Activated naive CD8-positive, alpha-beta T cell treated with anti-CD3 and anti-CD28 coated beads for 36 hours (primary cell): Measurements from ENCODE around the gene SLC51B. TPM values are rescaled to one million over a fixed set of nuclear protein-coding genes. Genes with fewer than 3 reads are reported as not detected.
"Not testable (repeated sequence)": the region's sequence is repeated elsewhere in the genome, so short reads cannot be mapped to it uniquely, and the experiment has no call there.

Source experiments
- DNase-seq: peaks from one replicate; pipeline ENCODE4 v3.0.0; 2021
- H3K27ac Mint-ChIP-seq: one replicate; pipeline ENCODE4 v1.8.0; 2022; ENCODE audit warnings: mild to moderate bottlenecking, moderate library complexity, mixed read lengths
- H3K27me3 Mint-ChIP-seq: one replicate; pipeline ENCODE4 v1.8.0; 2022; ENCODE audit warnings: mild to moderate bottlenecking, mixed read lengths
- H3K36me3 Mint-ChIP-seq: one replicate; pipeline ENCODE4 v1.8.0; 2021; ENCODE audit warnings: mild to moderate bottlenecking, mixed read lengths
- H3K4me1 Mint-ChIP-seq: one replicate; pipeline ENCODE4 v1.8.0; 2021; ENCODE audit warnings: mixed read lengths
- H3K4me3 Mint-ChIP-seq: one replicate; pipeline ENCODE4 v1.8.0; 2022; ENCODE audit warnings: mild to moderate bottlenecking, moderate library complexity, mixed read lengths
- H3K9me3 Mint-ChIP-seq: one replicate; pipeline ENCODE4 v1.8.0; 2022; ENCODE audit warnings: mixed read lengths
- total RNA-seq, 2 experiments: library from RNA; stranded (reverse); gene quantifications; one replicate each; pipeline ENCODE4 v1.2.3, GENCODE V29; 2021

The SLC51B gene
- total RNA-seq, 2 experiments from 2014 or later, result not detected

DNA sequence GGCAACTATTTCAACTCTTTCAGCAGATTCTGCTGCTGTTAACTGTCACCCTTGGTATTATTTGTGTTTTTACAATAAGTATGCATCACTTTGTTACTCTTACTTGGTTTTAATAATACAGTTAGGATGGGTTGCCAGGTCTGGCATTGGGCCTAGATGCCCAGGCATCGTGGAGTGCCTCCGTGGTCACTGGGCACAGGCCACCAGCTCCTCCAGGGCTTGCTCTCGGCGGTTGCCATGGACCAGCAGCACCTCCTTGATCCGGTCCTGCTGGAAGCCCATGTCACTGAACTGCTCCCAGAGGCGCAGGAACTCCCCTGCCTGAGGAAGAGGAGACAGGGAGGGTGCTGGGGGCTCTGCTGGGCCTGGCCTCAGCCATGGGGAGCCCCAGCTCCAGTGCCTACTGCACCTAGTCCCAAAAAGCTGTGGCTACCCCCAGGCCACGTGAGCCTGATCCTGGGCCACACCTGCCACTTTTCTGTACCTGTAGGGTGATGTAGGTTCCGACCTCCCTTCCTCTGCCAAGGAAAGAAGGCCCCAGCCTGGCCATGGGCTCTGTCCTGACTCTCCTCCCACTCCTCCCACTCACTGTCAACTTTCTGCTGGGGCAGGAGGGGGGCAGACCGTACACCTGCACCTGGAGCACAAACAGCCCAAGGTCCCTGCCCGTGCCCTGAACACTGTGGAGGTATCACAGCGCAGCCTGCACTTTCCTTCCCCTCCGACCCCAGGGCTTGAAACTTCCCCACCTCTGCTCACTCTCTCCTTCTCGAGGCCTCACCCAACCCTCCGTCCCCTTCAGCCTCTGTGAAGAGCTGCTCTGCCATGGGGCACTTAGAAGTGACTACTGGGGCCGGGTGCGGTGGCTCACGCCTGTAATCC is 48.0 kb downstream of the SLC51B start:
- no peaks in the 10 kb centered on the region for H3K36me3 Mint-ChIP-seq
- H3K27me3 Mint-ChIP-seq, result no peaks in the 10 kb centered on the region
- no peaks in the 10 kb centered on the region for H3K9me3 Mint-ChIP-seq
- no peak for DNase-seq
- no peaks in the 10 kb centered on the region for H3K4me1 Mint-ChIP-seq
- no peak overlapping the region for H3K27ac Mint-ChIP-seq
- H3K4me3 Mint-ChIP-seq, result no peak overlapping the region

DNA sequence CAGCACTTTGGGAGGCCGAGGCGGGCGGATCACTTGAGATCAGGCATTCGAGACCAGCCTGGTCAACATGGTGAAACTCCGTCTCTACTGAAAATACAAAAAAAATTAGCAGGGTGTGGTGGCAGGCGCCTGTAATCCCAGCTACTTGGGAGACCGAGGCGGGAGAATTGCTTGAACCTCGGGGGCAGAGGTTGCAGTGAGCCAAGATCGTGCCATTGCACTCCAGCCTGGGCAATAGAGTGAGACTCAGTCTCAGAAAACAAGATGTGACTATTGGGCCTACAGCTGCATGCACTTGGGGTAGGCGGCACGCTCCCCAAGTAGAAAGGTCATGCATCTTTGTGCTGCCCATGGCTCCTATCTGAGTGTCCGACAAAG is 48.6 kb downstream of the SLC51B start:
- H3K36me3 Mint-ChIP-seq, H3K9me3 Mint-ChIP-seq, H3K4me1 Mint-ChIP-seq, H3K27me3 Mint-ChIP-seq, H3K27ac Mint-ChIP-seq, H3K4me3 Mint-ChIP-seq, DNase-seq: not testable (repeated sequence)

DNA sequence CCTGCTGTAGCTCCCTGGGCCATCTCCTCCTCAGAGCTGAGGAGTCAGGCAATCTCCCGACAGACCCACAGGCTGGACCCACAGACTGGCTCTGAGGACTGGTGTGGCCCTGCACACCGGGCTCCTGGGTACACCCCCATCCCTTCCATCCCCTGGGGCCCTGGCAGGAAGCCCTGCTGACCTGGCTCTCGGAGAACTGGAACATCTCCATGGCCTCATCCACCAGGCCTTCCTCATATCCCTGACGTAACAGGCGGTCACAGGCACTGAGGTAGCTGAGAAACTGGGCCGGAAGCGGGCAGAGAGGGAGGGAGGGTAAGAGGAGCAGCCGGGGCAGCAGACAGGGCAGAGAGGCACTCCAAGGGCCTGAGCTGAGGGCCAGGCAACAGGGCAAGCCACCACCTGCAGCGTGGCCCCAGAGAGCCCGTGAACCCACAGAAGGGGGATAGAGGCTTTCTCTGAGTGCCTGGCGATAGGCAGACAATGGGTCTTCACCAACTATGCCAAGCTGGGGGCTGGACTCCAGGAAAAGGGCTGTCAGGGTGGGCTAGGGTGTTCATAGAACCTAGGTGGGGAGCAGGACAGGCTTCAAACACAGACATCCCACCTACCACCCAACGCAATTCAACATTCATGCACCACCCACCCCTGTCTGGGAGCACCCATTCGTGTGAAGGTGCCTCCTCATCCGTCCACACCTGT is 49.3 kb downstream of the SLC51B start:
- Mint-ChIP-seq H3K27ac (no peak overlapping the region), H3K4me1 (no peaks in the 10 kb centered on the region), H3K27me3 (no peaks in the 10 kb centered on the region), H3K4me3 (no peak overlapping the region), H3K9me3 (no peaks in the 10 kb centered on the region), H3K36me3 (no peaks in the 10 kb centered on the region)
- DNase-seq, result no peak

DNA sequence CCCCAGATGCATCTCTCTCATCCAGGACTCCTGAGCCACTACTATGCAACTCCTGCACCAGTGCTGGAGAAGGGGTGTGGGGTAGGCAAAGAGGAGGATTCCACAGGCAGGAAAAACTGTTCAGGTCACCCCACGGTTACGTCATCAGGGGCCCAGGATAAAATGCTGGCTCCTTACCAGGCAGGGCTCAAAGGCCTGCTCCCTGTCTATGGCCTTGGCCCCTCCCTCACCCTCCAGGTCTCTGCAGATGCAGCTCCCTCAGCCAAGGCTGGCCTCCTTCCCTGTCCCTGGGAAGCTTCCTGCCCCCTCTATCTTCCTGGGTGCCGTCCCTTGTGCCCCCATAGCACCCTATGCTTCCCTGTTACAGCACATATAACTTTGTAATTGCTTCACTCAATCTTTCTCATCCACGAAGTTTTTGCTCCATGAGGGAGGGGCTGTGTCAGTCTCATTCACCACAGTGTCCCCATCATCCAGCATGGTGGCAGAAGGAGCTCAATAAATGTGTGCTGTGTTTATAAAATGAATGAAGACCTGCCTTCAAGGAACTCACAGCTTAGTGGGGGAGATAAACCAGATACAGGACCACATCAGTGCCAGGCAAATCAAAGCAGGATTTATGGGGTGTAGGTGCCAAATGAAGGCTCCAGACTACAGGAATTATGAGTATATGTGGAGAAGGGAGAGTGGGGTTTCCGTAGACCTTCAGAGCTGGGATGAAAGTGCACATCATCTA is 50.0 kb downstream of the SLC51B start:
- no peak for DNase-seq
- Mint-ChIP-seq H3K4me1 (no peaks in the 10 kb centered on the region), H3K27me3 (no peaks in the 10 kb centered on the region), H3K27ac (no peak overlapping the region), H3K9me3 (no peaks in the 10 kb centered on the region), H3K36me3 (no peaks in the 10 kb centered on the region), H3K4me3 (no peak overlapping the region)

DNA sequence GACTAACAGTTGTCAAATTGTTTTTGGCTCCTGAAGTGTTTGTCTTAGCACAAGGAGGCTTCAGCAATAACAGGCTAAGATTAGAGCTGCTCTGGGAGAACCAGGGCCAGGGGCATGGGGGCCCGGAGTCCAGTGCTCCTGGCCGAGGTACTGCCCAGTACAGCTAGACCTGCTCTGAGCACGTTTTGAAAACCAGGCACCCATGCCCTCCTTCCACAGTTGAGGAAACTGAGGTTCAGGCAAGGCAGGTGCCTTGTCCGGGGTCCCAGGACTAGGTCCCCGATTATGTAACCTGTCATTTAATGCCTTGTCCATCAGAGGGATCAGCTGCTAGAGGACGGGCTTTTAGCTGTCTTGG is 50.5 kb downstream of the SLC51B start:
- no peak for DNase-seq
- no peaks in the 10 kb centered on the region for H3K27me3 Mint-ChIP-seq
- H3K27ac Mint-ChIP-seq, result no peak overlapping the region
- H3K36me3 Mint-ChIP-seq, result no peaks in the 10 kb centered on the region
- H3K4me1 Mint-ChIP-seq, result no peaks in the 10 kb centered on the region
- H3K4me3 Mint-ChIP-seq, result no peak overlapping the region
- H3K9me3 Mint-ChIP-seq, result no peaks in the 10 kb centered on the region

DNA sequence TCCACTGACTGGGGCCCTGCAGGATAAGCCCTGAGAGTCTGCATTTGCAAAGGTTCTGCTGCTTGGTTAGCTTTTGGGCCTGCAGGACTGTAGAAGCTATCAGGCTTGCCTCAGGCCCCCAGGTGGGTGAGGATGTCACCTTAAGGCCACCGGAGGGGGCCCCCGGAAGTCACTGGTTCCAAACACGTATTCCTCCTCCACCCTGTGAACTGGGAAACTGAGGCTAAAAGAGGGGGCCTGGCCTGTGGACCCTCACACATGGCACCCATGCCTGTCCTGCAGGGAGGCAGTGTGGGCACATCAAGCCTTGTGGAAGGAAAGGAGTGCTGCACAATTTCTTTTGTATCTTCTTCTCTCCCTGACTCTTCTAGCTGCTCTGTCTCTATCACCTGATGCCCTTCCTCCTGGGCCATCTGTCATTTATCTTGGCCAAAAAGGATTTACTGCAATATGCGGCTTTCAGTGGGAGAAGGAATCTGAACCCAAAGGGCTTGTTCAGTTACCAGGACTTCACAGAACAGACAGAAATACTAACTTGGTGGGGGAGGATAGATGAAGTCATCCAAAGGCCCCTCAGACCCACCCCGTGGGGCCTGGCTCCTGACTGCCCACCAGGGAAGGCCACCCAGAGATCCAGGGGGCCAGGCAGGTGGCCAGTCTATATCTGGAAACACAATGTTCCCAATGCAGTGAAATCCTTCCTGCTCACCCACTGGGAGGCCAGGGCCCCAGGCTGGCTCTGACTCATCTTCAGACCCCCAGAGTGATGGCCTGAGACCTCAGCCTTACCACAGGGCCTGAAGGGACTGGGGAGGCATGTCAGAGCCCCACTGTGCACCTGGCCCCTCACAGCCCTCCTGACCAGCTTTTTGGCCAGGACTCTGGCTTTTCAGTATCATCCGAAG is 51.5 kb downstream of the SLC51B start:
- Mint-ChIP-seq H3K36me3 (peaks cover 5% of the 10 kb centered on the region), H3K9me3 (no peaks in the 10 kb centered on the region), H3K4me1 (peaks cover 4% of the 10 kb centered on the region), H3K27me3 (no peaks in the 10 kb centered on the region), H3K27ac (no peak overlapping the region), H3K4me3 (no peak overlapping the region)
- no peak for DNase-seq

DNA sequence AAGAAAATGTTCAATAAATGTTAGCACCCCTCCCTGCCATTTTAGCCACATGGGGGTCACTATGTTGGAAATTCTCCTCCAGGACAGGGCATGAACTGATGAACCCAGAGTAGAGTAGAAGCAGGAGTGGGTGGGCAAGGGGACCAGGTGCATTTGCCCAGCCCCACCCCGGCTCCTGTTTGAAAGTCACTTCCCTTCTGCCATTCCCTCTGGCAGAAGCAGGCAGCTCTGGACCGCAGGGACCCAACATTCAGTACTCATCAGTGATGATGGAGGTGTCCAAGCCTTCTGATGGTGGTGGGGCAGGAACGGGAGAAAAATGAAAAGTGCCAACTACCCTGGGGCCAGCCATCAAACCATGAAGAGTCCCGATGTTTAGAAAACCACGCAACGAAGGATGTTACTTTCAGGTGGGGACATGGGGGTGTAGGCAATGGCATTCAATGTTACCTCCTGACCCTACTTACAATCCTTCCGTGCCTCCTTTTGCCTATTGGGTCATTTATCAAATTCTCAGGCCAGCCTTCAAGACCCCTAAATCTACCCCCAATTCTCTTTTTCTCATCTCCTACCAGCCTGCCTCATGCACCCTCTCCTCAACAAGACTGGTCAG is 52.6 kb downstream of the SLC51B start:
- Mint-ChIP-seq H3K27me3 (no peaks in the 10 kb centered on the region), H3K9me3 (no peaks in the 10 kb centered on the region), H3K4me1 (peaks cover 4% of the 10 kb centered on the region), H3K27ac (no peak overlapping the region), H3K4me3 (no peak overlapping the region), H3K36me3 (peaks cover 5% of the 10 kb centered on the region)
- DNase-seq, result no peak

DNA sequence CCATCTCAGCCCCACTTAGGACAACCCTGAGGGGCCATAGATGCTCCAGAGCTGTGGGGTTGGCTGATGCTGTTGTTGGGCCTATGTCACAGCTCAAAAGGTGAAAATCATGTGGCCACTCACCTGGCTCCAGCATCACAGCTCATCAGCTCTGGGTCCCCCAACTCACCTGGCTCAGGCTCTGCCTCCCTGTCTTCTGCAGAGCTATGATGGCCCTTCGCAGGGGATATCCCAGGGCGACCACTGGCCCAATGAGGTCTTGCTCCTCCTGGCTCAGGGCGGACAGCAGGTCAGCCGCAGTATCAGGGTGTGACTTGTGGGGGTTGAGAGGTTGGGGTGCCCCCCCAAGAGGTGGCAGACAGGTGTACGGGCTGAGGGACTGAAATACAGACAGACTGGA is 54.1 kb downstream of the SLC51B start:
- Mint-ChIP-seq H3K4me1 (peaks cover 4% of the 10 kb centered on the region), H3K27ac (no peak overlapping the region), H3K9me3 (no peaks in the 10 kb centered on the region), H3K4me3 (no peak overlapping the region), H3K36me3 (peaks cover 5% of the 10 kb centered on the region), H3K27me3 (no peaks in the 10 kb centered on the region)
- no peak for DNase-seq

DNA sequence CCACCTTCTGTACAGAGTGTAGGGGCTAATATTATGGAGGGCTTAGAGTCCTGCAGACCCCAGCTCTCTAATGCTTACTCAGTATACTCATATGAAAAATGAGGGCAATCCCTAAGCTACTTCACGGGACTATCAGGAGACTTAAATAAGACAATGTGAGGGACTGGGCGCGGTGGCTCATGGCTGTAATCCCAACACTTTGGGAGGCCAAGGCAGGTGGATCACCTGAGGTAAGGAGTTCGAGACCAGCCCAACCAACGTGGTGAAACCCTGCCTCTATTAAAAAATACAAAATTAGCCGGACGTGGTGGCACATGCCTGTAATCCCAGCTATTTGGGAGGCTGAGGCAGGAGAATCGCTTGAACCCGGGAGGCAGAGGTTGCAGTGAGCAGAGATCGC is 54.6 kb downstream of the SLC51B start:
- not testable (repeated sequence) for H3K27ac Mint-ChIP-seq, H3K27me3 Mint-ChIP-seq, H3K9me3 Mint-ChIP-seq, H3K36me3 Mint-ChIP-seq, DNase-seq, H3K4me3 Mint-ChIP-seq, H3K4me1 Mint-ChIP-seq

DNA sequence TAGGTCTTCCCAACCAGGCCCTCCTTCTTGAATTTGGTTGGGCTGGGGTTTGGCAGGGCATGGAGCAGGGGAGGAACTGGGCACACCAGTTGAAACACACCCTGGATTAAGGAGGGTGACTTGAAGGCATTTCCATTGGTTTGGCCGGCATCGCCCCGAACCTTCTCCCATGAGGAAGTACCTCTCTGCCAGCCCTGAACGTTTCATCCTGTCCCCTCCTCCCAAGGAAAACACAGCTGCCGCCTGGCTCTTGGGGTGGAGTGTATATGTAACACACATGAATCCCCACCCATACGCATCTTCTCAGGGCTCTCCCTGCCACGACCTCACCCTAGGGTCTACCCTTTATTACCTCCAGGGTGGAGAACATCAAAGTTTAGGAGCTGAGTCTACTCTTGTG is 55.3 kb downstream of the SLC51B start:
- H3K27me3 Mint-ChIP-seq, result no peaks in the 10 kb centered on the region
- H3K4me1 Mint-ChIP-seq, result peaks cover 4% of the 10 kb centered on the region
- H3K36me3 Mint-ChIP-seq, result peaks cover 5% of the 10 kb centered on the region
- H3K4me3 Mint-ChIP-seq, result no peak overlapping the region
- H3K27ac Mint-ChIP-seq, result no peak overlapping the region
- no peaks in the 10 kb centered on the region for H3K9me3 Mint-ChIP-seq
- no peak for DNase-seq

DNA sequence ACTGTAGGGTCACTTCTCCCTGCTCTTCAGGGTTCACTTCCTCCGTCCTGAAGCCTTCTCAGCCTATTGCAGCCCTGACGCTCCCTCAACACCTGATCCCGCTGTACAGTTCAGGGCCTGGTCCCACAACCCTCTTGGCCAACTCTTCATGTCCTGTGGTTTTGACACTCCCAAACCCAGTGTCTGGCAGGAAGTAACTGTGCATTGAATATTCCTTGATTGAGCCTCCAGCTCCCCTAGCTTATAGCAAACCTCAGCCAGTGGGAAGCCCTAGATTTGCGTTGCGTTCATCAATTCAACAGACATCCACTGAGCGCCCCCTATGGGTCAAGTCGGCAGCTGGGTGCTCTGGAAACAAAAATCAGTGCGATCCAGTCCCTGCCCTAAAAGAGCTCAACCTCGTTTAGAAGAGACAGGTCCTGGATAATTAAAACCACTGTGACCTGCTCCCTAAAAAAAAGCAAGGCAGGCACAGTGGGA is 56.3 kb downstream of the SLC51B start:
- Mint-ChIP-seq H3K4me3 (no peak overlapping the region), H3K4me1 (peaks cover 7% of the 10 kb centered on the region), H3K36me3 (peaks cover 5% of the 10 kb centered on the region), H3K27me3 (no peaks in the 10 kb centered on the region), H3K27ac (no peak overlapping the region), H3K9me3 (no peaks in the 10 kb centered on the region)
- peak; percentile 54 for DNase-seq

DNA sequence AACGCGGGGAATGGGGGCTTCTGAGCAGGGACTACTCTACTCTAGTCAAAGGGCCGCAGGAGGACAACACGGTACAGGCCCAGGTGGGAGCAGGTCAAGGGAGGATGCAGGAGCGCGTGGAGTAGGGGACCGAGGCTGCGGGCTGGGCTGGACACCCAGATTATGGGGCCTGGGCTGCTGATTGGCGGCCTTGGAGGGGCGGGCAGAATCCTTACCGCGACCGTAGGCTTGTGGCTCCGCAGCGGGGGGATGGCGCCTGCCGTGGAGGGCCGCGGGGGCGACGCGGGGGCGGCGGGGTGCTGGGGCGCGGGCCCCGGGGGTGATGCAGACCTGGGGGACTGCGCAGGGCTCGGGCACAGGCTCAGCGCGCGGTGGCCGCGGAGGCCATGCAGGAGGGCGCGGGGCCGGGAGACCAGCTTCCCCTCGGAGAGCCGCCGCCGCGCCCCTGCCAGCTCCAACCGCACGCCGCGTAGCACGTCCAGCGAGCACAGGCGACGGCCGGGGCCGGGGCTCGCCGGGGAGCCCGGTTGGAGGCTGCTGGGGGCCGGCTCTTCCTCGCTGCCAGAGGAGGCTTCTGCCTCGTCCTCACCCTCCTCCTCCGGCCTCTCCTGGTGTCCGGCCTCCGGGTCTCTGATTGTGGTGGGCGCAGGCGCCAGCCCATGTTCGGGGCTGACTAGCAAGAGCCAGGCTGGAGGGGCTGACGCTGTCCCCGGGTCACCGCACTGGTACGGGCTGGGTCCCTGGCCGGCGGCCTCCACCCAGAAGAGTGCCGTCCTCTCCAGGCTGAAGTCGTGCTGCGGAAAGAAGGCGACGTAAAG is 56.9 kb downstream of the SLC51B start:
- Mint-ChIP-seq H3K9me3 (no peaks in the 10 kb centered on the region), H3K27ac (no peak overlapping the region), H3K4me1 (peaks cover 7% of the 10 kb centered on the region), H3K36me3 (peaks cover 6% of the 10 kb centered on the region), H3K27me3 (no peaks in the 10 kb centered on the region), H3K4me3 (no peak overlapping the region)
- DNase-seq, result no peak

DNA sequence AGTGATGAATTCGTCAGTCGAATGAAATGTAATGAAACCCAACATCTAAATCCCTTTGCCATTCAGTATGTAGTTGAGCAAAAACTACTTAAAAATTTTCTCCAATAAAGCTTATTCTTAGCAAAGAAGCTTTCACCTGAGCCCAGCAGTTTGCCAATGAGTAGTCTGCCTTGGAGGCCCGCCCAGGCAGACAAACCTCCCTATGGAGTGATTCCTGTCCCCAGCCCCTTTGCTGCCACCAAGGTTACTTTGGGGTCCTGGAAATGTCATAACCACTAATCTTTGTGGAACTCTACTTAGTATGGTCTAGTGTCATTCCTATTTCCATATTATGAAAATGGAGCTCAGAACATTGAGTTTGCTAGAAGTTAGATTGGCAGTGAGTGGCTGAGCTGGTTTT is 57.7 kb downstream of the SLC51B start:
- Mint-ChIP-seq H3K36me3 (peaks cover 7% of the 10 kb centered on the region), H3K4me3 (no peak overlapping the region), H3K4me1 (peaks cover 7% of the 10 kb centered on the region), H3K27ac (no peak overlapping the region), H3K9me3 (no peaks in the 10 kb centered on the region), H3K27me3 (no peaks in the 10 kb centered on the region)
- DNase-seq, result no peak
